Endometrial microvascular endothelial cells (primary cell): ENCODE measurements around the gene SLC18A3. TPM values are rescaled to one million over a fixed set of nuclear protein-coding genes. Genes with fewer than 3 reads are reported as not detected.

Source experiments
- total RNA-seq: library from RNA; depleted of rRNA; stranded (reverse); fragments of >200 nt; gene quantifications from one replicate; pipeline ENCODE4 v1.2.3, GENCODE V29; 2015; ENCODE audit errors: inconsistent ontology term

The SLC18A3 gene
- total RNA-seq, 1 donor from 2014 or later, result not detected

Other genes starting within 250 kb of the SLC18A3 start
- not detected for gene DRGX, start 214.2 kb upstream of the SLC18A3 start, total RNA-seq
- gene ERCC6, start 71.2 kb upstream of the SLC18A3 start, total RNA-seq, result 11.2 TPM
- not detected for gene CHAT, start 3.7 kb downstream of the SLC18A3 start, total RNA-seq
- not detected for gene C10orf53, start 69.3 kb downstream of the SLC18A3 start, total RNA-seq
- gene OGDHL, start 152.0 kb downstream of the SLC18A3 start, total RNA-seq, result 0.09 TPM